HG02981 (cell line): ENCODE results near the gene PAGR1.
"Not testable (repeated sequence)": the region's sequence is repeated elsewhere in the genome, so short reads cannot be mapped to it uniquely, and the experiment has no call there.

Source experiments
- ATAC-seq: cut with Tn5 transposase; IDR thresholded peaks from one replicate; pipeline ENCODE4 v1.9.1; 2021; ENCODE audit warnings: mild to moderate bottlenecking, moderate library complexity; ENCODE audit not compliant: unreplicated experiment

The PAGR1 gene

DNA sequence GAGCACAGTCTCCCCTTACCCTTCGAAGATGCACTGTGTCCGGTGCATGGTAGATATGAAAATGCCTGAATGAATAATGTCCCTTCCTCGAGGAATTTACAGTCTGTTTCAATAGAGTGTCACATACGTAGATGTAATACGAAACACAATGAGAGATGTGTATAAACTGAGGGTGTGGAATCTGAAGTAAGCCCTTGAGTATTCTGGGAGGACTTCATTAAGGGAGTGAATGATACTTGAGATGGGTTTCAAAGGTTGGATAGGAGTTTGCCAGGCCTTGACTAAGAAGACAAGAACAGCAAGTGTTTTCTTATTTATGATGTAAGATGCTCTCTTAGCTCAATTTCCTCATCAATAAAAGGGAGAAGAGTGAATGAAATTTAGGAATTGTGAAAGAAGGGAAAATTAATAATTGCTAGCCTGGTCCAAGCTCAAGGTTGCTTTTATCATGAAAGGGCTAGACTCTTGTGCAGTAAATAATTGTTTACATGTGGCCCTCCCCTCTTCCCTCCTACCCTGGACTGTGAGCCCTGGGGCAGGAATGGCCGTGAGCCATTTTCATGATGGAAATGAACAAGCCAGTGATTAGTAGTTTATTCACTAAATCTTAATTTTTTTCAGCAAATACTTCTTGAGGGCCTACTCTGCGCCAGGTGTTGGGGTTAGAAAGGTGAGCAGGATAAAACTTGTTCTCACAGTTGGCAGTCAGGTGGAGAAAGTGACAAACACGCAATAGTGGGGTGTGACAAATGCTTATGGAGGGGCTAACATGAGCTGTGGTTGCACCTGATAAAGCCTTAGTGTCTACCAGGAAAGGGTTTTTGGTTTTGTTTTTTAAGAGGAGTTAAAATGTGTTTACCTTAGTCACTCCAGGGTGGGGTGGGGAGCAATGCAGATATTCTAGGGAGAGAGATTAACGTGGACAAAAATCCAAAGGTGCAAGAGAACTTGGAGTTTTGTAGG lies 23.8 kb upstream of the PAGR1 start:
- no peak for ATAC-seq

GRCh38 chr16:29793153-29793552 lies 22.8 kb upstream of the PAGR1 start:
- not testable (repeated sequence) for ATAC-seq

- no peak for ATAC-seq
Measured at GRCh38 chr16:29794231-29794710, 21.7 kb upstream of the PAGR1 start.

GRCh38 chr16:29802416-29802935 lies 13.5 kb upstream of the PAGR1 start:
- no peak for ATAC-seq

GRCh38 chr16:29804020-29804419 lies 11.9 kb upstream of the PAGR1 start:
- no peak for ATAC-seq

DNA sequence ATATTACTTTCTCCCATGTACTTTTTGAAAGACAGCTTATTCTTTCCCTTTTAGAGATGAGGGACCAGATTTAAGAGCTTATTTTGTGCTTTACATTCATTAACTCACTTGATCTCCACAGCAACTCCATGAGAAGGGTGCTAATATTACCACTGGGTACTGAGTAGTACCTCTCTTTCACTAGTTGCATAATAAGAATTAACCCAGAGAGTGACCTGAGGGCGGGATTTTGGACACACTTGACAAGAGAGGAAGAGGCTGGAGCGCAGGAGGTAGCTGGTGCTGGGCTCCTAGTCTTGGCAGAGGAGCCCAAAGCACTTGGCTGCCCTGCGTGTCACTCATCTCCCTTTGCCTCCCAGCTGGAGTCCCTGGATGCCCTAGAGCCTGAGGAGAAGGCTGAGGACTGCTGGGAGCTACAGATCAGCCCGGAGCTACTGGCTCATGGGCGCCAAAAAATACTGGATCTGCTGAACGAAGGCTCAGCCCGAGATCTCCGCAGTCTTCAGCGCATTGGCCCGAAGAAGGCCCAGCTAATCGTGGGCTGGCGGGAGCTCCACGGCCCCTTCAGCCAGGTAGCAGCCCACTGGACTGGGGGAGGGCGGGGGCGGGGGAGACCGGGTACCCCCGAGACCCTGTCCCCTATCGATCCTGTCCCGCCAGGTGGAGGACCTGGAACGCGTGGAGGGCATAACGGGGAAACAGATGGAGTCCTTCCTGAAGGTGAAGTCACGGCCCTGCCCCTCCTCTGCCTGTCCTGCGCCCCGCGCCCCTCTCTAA lies 11.3 kb upstream of the PAGR1 start:
- no peak for ATAC-seq

- ATAC-seq: peak; percentile 42
Measured at GRCh38 chr16:29805232-29806098, 10.5 kb upstream of the PAGR1 start.

- no peak for ATAC-seq
Measured at GRCh38 chr16:29806099-29806579, 9.8 kb upstream of the PAGR1 start, which contains the start of gene MAZ. Gene MAZ, plus strand, starts transcription at chr16:29806529. Its CDS starts 173 bp downstream, at chr16:29806702.

GRCh38 chr16:29806641-29807425 lies 9.1 kb upstream of the PAGR1 start:
- ATAC-seq: no peak

DNA sequence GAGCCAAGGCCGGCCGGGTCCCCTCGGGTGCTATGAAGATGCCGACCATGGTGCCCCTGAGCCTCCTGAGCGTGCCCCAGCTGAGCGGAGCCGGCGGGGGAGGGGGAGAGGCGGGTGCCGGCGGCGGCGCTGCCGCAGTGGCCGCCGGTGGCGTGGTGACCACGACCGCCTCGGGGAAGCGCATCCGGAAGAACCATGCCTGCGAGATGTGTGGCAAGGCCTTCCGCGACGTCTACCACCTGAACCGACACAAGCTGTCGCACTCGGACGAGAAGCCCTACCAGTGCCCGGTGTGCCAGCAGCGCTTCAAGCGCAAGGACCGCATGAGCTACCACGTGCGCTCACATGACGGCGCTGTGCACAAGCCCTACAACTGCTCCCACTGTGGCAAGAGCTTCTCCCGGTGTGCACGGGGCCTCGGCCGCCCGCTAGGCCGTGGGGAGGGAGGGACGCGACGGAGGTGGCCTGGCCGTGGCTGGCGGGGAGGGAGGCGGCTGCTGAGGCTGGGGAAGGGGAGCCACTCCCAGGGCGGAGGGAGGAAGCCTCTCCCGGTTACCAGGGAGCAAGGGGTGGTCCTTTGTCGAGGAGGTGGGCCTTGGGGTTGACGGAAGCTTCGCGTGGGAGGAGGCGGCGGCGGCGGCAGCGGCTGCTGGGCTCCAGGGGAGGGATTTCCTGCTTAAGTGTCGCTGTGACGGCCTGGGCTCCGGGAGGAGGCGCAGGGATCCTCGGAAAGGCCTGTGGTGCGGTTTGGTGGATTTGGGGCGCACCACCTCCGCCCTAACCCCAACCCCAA lies 8.3 kb upstream of the PAGR1 start:
- ATAC-seq: no peak

- ATAC-seq: no peak
Measured at GRCh38 chr16:29808219-29808900, 7.6 kb upstream of the PAGR1 start.

GRCh38 chr16:29809031-29809747 lies 6.8 kb upstream of the PAGR1 start:
- no peak for ATAC-seq

DNA sequence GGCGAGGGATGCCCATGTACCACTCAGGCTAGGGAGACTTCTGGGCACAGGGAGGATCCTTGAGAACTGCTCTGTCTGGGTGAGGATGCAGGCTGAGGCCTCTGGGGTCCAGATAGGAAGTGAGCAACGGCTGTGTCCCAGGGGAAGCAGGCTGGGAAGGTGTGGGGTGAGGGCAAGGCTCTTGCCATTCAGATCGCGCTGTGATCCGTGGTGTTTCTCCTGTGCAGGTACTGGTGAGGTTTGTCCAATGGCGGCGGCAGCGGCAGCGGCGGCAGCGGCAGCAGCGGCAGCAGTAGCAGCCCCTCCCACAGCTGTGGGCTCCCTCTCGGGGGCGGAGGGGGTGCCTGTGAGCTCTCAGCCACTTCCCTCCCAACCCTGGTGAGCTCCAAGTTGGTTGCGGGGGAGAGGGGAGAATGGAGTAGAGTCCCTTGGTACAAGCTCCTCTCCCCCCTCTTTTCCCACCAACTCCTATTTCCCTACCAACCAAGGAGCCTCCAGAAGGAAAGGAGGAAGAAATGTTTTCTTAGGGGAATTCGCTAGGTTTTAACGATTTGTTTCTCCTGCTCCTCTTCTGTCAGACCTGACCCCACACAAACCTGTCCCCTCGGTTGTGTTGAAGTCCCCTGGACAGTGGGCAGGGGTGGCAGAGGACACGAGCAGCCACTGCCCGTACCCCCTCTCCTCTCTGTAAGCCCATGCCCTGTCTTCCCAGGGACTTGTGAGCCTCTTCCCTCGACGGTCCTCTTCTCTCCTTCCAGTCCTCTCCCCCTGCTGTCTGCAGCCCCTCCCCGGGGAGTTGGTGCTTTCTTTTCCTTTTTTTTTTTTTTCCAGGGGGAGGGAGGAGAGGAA lies 5.9 kb upstream of the PAGR1 start:
- no peak for ATAC-seq

DNA sequence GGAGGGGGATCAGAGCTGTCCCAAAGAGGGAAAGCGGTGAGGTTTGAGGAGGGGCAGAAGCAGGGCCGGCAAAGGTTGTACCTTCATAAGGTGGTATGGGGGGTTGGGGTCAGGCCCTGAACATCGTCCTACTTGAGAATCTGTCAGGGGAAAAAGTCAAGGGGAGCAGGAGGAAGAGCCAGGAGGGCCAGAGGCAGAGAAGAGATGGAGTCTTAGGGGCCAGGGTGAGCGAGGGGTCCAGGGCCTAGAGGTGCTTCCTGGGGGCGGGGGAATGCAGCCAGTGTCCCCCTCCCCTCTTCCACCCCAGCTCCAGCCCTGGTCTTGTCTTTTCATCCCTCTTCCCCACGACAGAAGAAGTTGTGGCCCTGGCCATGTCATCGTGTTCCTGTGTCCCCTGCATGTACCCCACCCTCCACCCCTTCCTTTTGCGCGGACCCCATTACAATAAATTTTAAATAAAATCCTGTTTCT lies 5.2 kb upstream of the PAGR1 start:
- no peak for ATAC-seq

DNA sequence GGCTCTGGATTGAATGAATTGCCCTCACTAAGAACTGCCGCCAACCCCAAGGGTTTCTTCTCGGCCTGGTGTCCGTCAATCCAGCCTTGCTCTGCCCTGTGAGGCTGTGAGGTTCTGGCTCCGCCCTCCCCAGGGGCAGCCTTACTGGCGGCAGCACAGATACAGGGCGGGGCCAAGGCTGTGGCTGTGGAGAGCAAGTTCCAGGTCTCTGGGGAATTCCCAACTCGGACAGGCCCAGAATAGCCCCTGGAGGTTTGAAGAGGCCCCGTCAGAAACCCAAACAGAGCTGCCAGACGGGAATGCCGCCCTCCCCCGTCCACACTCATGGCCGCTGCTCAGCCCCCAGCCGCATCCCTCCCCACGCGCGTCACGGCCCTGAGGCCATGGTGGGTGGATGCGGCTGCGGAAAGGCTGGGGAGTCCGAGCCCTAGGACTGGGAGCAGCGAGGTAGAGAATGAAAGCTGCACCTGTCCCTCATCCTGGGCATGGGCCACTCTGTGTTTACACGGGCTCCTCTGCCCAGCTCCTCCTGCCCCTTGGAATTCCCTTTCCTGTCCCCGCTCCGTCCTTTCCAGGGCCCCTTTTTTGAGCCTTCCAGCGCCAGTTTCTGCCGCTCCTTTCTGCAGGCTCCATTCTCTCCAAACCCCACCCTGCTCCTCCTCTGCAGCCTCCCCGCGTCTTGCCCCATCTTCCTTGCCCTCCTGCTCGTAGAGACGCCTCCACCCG lies 4.6 kb upstream of the PAGR1 start:
- peak; percentile 34 for ATAC-seq
